Uterus (tissue), 2 donors: ENCODE measurements around the gene GSG1L.

Source experiments
- CTCF ChIP-seq, 4 experiments: fragments of 200-600 bp in 2 of 4; fragments of 450-650 bp in 2 of 4; sonication (generic) in 2 of 4; IDR thresholded peaks; one replicate each; pipeline ENCODE4 v1.5.1; 2016 to 2019; ENCODE audit warnings: antibody characterized with exemption in 4 of 4, mild to moderate bottlenecking in 2 of 4, moderate library complexity in 1 of 4
- POLR2A ChIP-seq, 2 donors: fragments of 450-650 bp; IDR thresholded peaks; one replicate each; pipeline ENCODE4 v1.6.1; 2016; ENCODE audit warnings: antibody characterized with exemption in 2 of 2, mild to moderate bottlenecking in 1 of 2, moderate library complexity in 1 of 2

- TF ChIP-seq CTCF (IDR thresholded peaks at IDR 0.05) (no peak), POLR2A (IDR thresholded peaks at IDR 0.05) (no peak)
These were observed 262.7 kb downstream of the GSG1L start for GRCh38 chr16:27800817-27801216.
